Cardiac muscle cell (in vitro differentiated cells and primary cell): ENCODE data around the gene IL1B. TPM values are rescaled to one million over a fixed set of nuclear protein-coding genes. Genes with fewer than 3 reads are reported as not detected.
A peak's percentile ranks its signal among the peaks of the same experiment; 100 is the strongest.

Experiments used
- DNase-seq, 2 donors: peaks; one replicate each; pipeline versions ENCODE4 v3.0.0 to v3.0.0-alpha.2; 2010 to 2017; ENCODE audit warnings: low read depth in 1 of 2, low spot score in 1 of 2
- H3K27ac ChIP-seq: fragments of 200-600 bp; sonication (generic); 2 replicates; pipeline ENCODE4 v1.5.1; 2016
- H3K27me3 ChIP-seq: fragments of 200-600 bp; sonication (generic); 2 replicates; pipeline ENCODE4 v1.6.0; 2016; ENCODE audit warnings: control low read depth
- H3K36me3 ChIP-seq: fragments of 200-600 bp; sonication (generic); 2 replicates; pipeline ENCODE4 v1.5.1; 2016; ENCODE audit warnings: control low read depth
- H3K4me1 ChIP-seq: fragments of 200-600 bp; sonication (generic); 2 replicates; pipeline ENCODE4 v1.8.1; 2017; ENCODE audit warnings: low read depth, mild to moderate bottlenecking, mixed run types
- H3K4me3 ChIP-seq: fragments of 200-600 bp; sonication (generic); 2 replicates; pipeline ENCODE4 v1.5.1; 2016; ENCODE audit warnings: mild to moderate bottlenecking
- H3K9me3 ChIP-seq: fragments of 200-600 bp; sonication (generic); 2 replicates; pipeline ENCODE4 v1.5.1; 2017; ENCODE audit warnings: low read depth, mild to moderate bottlenecking, control low read depth
- CTCF ChIP-seq: IDR thresholded peaks from 2 replicates; pipeline ENCODE4 v1.5.1; 2012; ENCODE audit warnings: low read depth, mild to moderate bottlenecking, low read length
- polyA plus RNA-seq: library from polyadenylated mRNA; unstranded; fragments of >200 nt; fragmentation: Nextera tagmentation; extraction: Ambion mirVana; gene quantifications from 2 replicates; pipeline ENCODE4 v1.2.1, GENCODE V29; 2016
- total RNA-seq: library from RNA; depleted of rRNA; stranded (reverse); fragments of >200 nt; gene quantifications from 2 replicates; pipeline ENCODE4 v1.2.3, GENCODE V29; 2016

IL1B gene
- total and polyA plus RNA-seq, 2 experiments from 2014 or later: not detected

- Histone ChIP-seq H3K27ac (no peak overlapping the region), H3K9me3 (no peaks in the 10 kb centered on the region), H3K4me1 (no peaks in the 10 kb centered on the region), H3K36me3 (no peaks in the 10 kb centered on the region), H3K27me3 (no peaks in the 10 kb centered on the region), H3K4me3 (no peak overlapping the region)
- no peak for TF ChIP-seq CTCF
- DNase-seq: no peak
Observed at GRCh38 chr2:112819081-112819480, 17.5 kb downstream of the IL1B start.

- peak in 1 of 2 donors; percentile 41 for DNase-seq
- no peaks in the 10 kb centered on the region for H3K9me3 ChIP-seq
- no peak overlapping the region for H3K27ac ChIP-seq
- H3K4me1 ChIP-seq: no peaks in the 10 kb centered on the region
- H3K27me3 ChIP-seq: no peaks in the 10 kb centered on the region
- H3K36me3 ChIP-seq: no peaks in the 10 kb centered on the region
- no peak for TF ChIP-seq CTCF
- no peak overlapping the region for H3K4me3 ChIP-seq
Observed at GRCh38 chr2:112818094-112818902, 18.3 kb downstream of the IL1B start.

GRCh38 chr2:112817082-112817689, 19.4 kb downstream of the IL1B start:
- no peak for TF ChIP-seq CTCF
- no peaks in the 10 kb centered on the region for H3K9me3 ChIP-seq
- H3K4me3 ChIP-seq: no peak overlapping the region
- no peak for DNase-seq
- no peaks in the 10 kb centered on the region for H3K36me3 ChIP-seq
- H3K27me3 ChIP-seq: no peaks in the 10 kb centered on the region
- H3K27ac ChIP-seq: no peak overlapping the region
- H3K4me1 ChIP-seq: no peaks in the 10 kb centered on the region

GRCh38 chr2:112814278-112814677, 22.3 kb downstream of the IL1B start:
- H3K36me3 ChIP-seq: no peaks in the 10 kb centered on the region
- H3K27ac ChIP-seq: no peak overlapping the region
- no peaks in the 10 kb centered on the region for H3K4me1 ChIP-seq
- peak in 1 of 2 donors; percentile 47 for DNase-seq
- H3K9me3 ChIP-seq: no peaks in the 10 kb centered on the region
- H3K27me3 ChIP-seq: no peaks in the 10 kb centered on the region
- no peak for TF ChIP-seq CTCF
- no peak overlapping the region for H3K4me3 ChIP-seq

GRCh38 chr2:112813280-112813966, 23.2 kb downstream of the IL1B start:
- peak in 1 of 2 donors; percentile 92 for DNase-seq
- Histone ChIP-seq H3K27ac (no peak overlapping the region), H3K4me1 (no peaks in the 10 kb centered on the region), H3K4me3 (no peak overlapping the region), H3K36me3 (no peaks in the 10 kb centered on the region), H3K27me3 (no peaks in the 10 kb centered on the region), H3K9me3 (no peaks in the 10 kb centered on the region)
- TF ChIP-seq CTCF: no peak
